Loucy (cell line): ENCODE measurements around the gene PLEKHG4B.

ENCODE experiments used
- H2AFZ ChIP-seq: fragments of 200-600 bp; sonication (generic); 2 replicates; pipeline ENCODE4 v1.6.0; 2016; ENCODE audit warnings: antibody characterized with exemption, mild to moderate bottlenecking, low read length, moderate library complexity
- H3F3A ChIP-seq: fragments of 200-600 bp; 2 replicates; pipeline ENCODE4 v1.6.0; 2016; ENCODE audit warnings: antibody characterized with exemption, low read depth, mild to moderate bottlenecking
- H3K27me3 ChIP-seq: fragments of 200-600 bp; sonication (generic); 2 replicates; pipeline ENCODE4 v1.6.1; 2014; ENCODE audit warnings: low read length, mild to moderate bottlenecking; ENCODE audit not compliant: insufficient read depth, poor library complexity, severe bottlenecking
- H3K36me3 ChIP-seq: fragments of 200-600 bp; sonication (generic); 2 replicates; pipeline ENCODE4 v1.6.1; 2016; ENCODE audit warnings: low read length; ENCODE audit not compliant: insufficient read depth
- H3K4me1 ChIP-seq: fragments of 200-600 bp; sonication (generic); 2 replicates; pipeline ENCODE4 v1.5.1; 2014; ENCODE audit warnings: low read length, mild to moderate bottlenecking; ENCODE audit not compliant: insufficient read depth, poor library complexity, severe bottlenecking
- H3K4me2 ChIP-seq: fragments of 200-600 bp; sonication (generic); 2 replicates; pipeline ENCODE4 v1.6.0; 2014; ENCODE audit warnings: antibody characterized with exemption, low read length, low read depth, mild to moderate bottlenecking; ENCODE audit not compliant: poor library complexity, severe bottlenecking
- H3K4me3 ChIP-seq: fragments of 200-600 bp; sonication (generic); 2 replicates; pipeline ENCODE4 v1.5.1; 2014; ENCODE audit warnings: low read length, mild to moderate bottlenecking, mixed read lengths; ENCODE audit not compliant: poor library complexity, severe bottlenecking
- H3K79me2 ChIP-seq: fragments of 200-600 bp; sonication (generic); 2 replicates; pipeline ENCODE4 v1.6.1; 2014; ENCODE audit warnings: low read length; ENCODE audit not compliant: insufficient read depth
- H3K9ac ChIP-seq: fragments of 200-600 bp; sonication (generic); 2 replicates; pipeline ENCODE4 v1.6.0; 2014; ENCODE audit warnings: mild to moderate bottlenecking, low read depth, low read length, moderate library complexity; ENCODE audit not compliant: poor library complexity, severe bottlenecking
- H3K9me2 ChIP-seq: fragments of 200-600 bp; sonication (generic); replicated peaks from 2 replicates; pipeline ENCODE4 v1.6.1; 2016; ENCODE audit warnings: low read depth, low read length, mixed read lengths
- H3K9me3 ChIP-seq: fragments of 200-600 bp; sonication (generic); 2 replicates; pipeline ENCODE4 v1.6.1; 2014; ENCODE audit warnings: mild to moderate bottlenecking, antibody characterized with exemption, low read length, low read depth; ENCODE audit not compliant: insufficient read depth
- H4K20me1 ChIP-seq: fragments of 200-600 bp; sonication (generic); 2 replicates; pipeline ENCODE4 v1.6.0; 2014; ENCODE audit warnings: antibody characterized with exemption, low read length, mild to moderate bottlenecking; ENCODE audit not compliant: insufficient read depth, poor library complexity, severe bottlenecking
- CTCF ChIP-seq: fragments of 200-600 bp; sonication (generic); conservative IDR thresholded peaks from 2 replicates; pipeline ENCODE4 v1.5.1; 2014; ENCODE audit warnings: mild to moderate bottlenecking, antibody characterized with exemption, low read length
- EZH2phosphoT487 ChIP-seq: fragments of 200-600 bp; IDR thresholded peaks from 2 replicates; pipeline ENCODE4 v1.6.1; 2018; ENCODE audit warnings: antibody characterized with exemption, mild to moderate bottlenecking, moderate library complexity, borderline replicate concordance

The PLEKHG4B gene

GRCh38 chr5:138936-139335 is 47.0 kb downstream of the PLEKHG4B start:
- no peaks in the 10 kb centered on the region for H3K4me1 ChIP-seq
- no peaks in the 10 kb centered on the region for H3K9me2 ChIP-seq
- H3K4me3 ChIP-seq: no peak overlapping the region
- H2AFZ ChIP-seq: no peak overlapping the region
- H4K20me1 ChIP-seq: no peaks in the 10 kb centered on the region
- no peaks in the 10 kb centered on the region for H3K27me3 ChIP-seq
- no peaks in the 10 kb centered on the region for H3K36me3 ChIP-seq
- no peaks in the 10 kb centered on the region; the same call in 1 of the 2 replicates for H3K9me3 ChIP-seq
- TF ChIP-seq EZH2phosphoT487 (no peak), CTCF (no peak)
- no peak overlapping the region for H3K4me2 ChIP-seq
- no peaks in the 10 kb centered on the region for H3K79me2 ChIP-seq
- no peak overlapping the region for H3K9ac ChIP-seq
- no peaks in the 10 kb centered on the region for H3F3A ChIP-seq

GRCh38 chr5:139579-140442 is 47.8 kb downstream of the PLEKHG4B start:
- H2AFZ ChIP-seq: no peak overlapping the region
- H3K9me2 ChIP-seq: no peaks in the 10 kb centered on the region
- no peaks in the 10 kb centered on the region for H3K27me3 ChIP-seq
- H3K4me2 ChIP-seq: no peak overlapping the region
- H3K4me1 ChIP-seq: no peaks in the 10 kb centered on the region
- TF ChIP-seq CTCF (no peak), EZH2phosphoT487 (no peak)
- H3K79me2 ChIP-seq: no peaks in the 10 kb centered on the region
- H3K9ac ChIP-seq: no peak overlapping the region
- no peaks in the 10 kb centered on the region for H3K9me3 ChIP-seq
- H3F3A ChIP-seq: no peaks in the 10 kb centered on the region
- H3K4me3 ChIP-seq: no peak overlapping the region
- H3K36me3 ChIP-seq: no peaks in the 10 kb centered on the region
- H4K20me1 ChIP-seq: no peaks in the 10 kb centered on the region

- H3K79me2 ChIP-seq: no peaks in the 10 kb centered on the region
- H3K9me3 ChIP-seq: no peaks in the 10 kb centered on the region
- H3F3A ChIP-seq: no peaks in the 10 kb centered on the region
- H4K20me1 ChIP-seq: no peaks in the 10 kb centered on the region
- no peaks in the 10 kb centered on the region for H3K4me1 ChIP-seq
- H3K9ac ChIP-seq: no peak overlapping the region
- TF ChIP-seq CTCF (no peak), EZH2phosphoT487 (no peak)
- no peak overlapping the region for H3K4me2 ChIP-seq
- no peak overlapping the region for H2AFZ ChIP-seq
- no peaks in the 10 kb centered on the region for H3K36me3 ChIP-seq
- no peak overlapping the region for H3K4me3 ChIP-seq
- no peaks in the 10 kb centered on the region for H3K9me2 ChIP-seq
- H3K27me3 ChIP-seq: no peaks in the 10 kb centered on the region
Measured at GRCh38 chr5:140443-140829, 48.5 kb downstream of the PLEKHG4B start.
